ENCODE results near the gene BCORL1.

The BCORL1 gene

GRCh38 chrX:130098210-130098552, 115.7 kb downstream of the BCORL1 start:
- DNase-seq: no peak

GRCh38 chrX:130100180-130100579, 117.7 kb downstream of the BCORL1 start:
- no peak for DNase-seq

DNA sequence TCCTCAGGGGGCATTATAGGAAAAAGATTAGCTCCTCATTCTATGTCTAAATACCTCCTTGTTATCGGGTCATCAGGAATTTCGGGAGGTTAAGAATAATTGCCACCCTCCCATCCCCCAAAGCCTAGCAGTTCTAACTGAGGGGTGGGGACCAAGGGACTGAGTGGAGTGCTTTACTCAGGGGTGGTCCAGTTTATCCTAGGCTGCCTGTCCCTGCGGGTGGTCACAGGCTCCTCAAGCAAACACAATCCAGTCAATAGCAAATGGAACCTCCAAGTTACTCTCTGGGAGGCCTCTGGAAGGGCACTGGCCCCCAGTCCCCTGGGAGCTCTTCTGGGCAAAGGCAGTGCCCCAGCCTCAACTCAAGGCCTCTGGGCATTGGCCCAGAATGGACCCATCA, 121.2 kb downstream of the BCORL1 start:
- no peak for DNase-seq

GRCh38 chrX:130105244-130105643, 122.8 kb downstream of the BCORL1 start:
- no peak for DNase-seq

- DNase-seq: no peak
Observed at GRCh38 chrX:130106071-130106470, 123.6 kb downstream of the BCORL1 start.
